Activated effector memory CD4-positive, alpha-beta T cell treated with Interleukin-2 at 50 U/mL for 16 hours (primary cell): Measurements from ENCODE around the gene CXCL12.

Source experiments
- DNase-seq: peaks from one replicate; pipeline ENCODE4 v3.0.0-alpha.2; 2020

Gene CXCL12

DNA sequence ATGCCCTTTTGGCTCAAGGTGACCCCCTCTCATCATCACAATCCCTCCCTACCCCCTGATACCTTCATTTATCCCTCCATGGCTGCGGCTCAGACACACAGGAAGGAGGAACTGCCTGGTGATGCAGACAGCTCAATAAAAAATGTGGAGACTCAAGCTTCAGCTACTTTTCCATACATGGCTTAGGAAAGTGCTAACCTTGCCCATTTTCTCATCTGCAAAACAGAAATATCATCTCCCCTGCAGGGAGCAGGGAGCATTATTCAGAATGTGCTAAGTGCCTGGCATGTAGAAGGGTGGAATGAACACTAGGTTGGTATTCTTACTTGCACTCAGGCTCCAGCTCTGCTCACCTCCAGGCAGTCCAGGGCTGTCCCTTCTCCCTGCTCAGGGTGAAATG, 23.8 kb downstream of the CXCL12 start:
- no peak for DNase-seq

DNA sequence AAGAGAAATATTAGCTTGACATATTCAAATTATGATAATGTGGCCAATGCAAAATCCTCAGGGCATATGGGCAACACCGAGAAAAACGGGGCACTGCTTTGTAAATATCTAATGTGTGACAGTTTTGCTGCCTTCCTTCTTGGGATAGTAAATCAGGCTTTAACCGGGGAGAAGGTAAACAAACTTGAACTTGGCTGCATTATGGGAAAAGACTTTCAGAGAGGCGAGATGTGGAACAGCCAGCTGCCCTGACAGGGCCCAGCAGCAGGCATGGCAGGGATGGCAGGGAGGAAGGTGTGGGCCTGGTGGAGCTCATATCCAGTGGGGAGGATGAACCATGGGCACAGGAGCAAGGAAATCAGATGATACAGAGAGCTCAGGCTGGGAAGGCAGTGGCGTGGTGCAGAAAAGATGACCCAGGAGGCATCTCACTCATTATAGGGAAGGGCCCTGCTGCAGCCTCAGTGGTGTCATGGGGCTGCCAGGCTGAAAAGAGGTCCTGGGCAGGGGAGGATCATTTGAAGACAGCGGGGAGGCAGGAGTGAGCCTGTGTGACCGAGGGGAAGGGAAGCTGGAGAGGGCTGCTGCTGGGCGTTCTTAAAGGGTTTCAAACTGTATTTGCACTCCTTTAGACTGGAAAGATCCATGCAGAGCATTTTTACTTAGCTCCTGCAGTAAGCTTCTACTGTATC, 26.7 kb downstream of the CXCL12 start:
- no peak for DNase-seq

DNA sequence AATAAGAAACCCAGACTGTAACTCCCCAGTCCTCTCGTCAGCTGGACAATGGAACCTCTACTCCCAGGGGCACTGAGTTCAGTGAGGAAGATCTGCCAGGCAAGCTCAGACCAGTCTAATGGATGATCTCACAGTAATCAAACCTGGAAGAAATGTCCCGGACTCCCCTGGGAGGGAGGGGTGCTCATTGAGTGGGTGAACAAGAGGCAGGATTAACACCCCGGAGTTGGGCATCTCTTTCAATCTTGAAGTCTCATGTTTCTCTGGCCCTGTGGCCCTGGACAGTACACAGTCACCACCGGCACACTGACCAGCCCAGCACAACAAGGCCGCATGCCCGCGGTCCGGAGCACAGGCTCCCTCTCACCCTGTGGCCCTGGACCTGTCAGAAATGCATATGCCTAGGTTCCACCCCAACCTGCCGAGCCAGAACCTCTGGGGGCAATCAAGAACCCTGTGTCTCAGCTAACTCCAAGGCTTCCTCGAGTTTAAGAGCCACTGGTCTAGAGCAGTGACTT, 27.8 kb downstream of the CXCL12 start:
- DNase-seq = no peak

GRCh38 chr10:44356139-44357022, 28.5 kb downstream of the CXCL12 start:
- no peak for DNase-seq

GRCh38 chr10:44355630-44356029, 29.3 kb downstream of the CXCL12 start:
- no peak for DNase-seq

DNA sequence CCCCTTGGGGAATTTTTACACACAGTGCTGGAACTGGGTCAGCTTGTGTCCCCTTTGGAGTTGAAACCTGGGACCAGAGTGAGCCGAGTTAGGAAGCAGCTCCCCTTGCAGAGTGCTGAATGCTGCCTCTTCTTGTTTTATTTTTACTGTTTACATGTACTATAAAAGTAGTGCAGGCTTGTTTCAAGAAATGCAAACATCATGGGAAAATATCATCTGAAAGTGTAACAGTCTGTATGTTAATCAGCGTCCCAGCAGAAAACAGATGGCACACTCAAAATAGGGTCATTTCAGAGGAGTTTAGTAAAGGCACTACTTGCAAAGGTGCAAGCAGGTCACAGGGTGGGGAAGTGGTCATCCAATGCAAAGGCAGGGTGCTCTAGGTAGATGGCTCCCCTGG, 30.1 kb downstream of the CXCL12 start:
- DNase-seq = no peak

GRCh38 chr10:44353721-44354120, 31.2 kb downstream of the CXCL12 start:
- DNase-seq = no peak

DNA sequence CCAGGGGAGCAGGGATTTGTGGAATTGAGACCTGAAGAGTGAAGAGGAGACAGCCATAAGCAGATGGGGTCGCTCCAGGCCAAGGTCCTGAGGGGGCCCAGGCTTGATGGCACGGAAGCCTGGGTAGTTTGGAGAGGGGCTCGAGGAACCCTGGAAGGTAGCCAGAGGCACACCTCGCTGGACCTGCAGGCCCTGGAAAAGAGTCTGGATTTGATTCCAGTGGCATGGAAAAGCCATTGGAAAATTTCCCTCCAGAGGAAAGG, 31.8 kb downstream of the CXCL12 start:
- no peak for DNase-seq

GRCh38 chr10:44352316-44353127, 32.4 kb downstream of the CXCL12 start:
- no peak for DNase-seq

DNA sequence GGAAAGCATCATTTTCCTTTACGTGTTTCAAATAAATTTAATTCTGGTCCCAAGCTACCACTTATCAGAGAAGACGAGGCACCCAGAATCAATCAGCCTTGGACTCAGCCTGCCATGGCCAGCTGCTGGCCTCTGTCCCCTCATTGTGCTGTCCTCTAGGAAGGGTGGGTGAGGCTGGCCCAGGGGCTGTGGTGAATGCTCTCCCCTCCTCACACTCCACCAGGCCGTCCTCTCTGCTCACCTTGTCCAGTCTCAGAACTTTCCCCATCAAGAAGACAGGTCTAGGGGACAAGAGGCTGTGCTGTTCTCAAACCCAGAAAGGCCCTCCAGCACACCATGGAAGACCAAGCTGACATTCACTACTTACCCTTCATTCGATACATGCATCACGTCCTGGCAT, 36.4 kb downstream of the CXCL12 start:
- no peak for DNase-seq

GRCh38 chr10:44347609-44348400, 37.1 kb downstream of the CXCL12 start:
- no peak for DNase-seq

GRCh38 chr10:44344727-44345126, 40.2 kb downstream of the CXCL12 start:
- DNase-seq = no peak

- no peak for DNase-seq
These were observed 41.1 kb downstream of the CXCL12 start for GRCh38 chr10:44343843-44344242.

DNA sequence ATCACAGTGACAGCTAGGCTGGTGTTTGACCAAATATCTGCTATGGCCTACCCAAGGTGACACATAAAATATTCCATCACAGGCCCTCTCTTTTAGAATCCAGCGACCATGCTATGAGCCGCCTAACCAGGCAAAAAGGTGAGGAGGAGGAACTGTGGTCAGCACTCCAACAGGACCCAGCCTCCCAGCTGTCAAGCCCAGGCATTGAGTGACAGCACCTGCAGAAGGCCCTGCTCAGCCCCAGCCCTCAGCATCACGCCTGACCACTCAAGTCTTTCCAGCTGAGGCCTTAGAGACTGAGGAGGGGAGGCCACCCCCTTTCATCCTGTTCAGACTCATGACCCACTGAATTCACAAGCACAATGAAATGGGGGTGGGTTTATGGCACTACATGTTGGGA, 43.0 kb downstream of the CXCL12 start:
- no peak for DNase-seq

DNA sequence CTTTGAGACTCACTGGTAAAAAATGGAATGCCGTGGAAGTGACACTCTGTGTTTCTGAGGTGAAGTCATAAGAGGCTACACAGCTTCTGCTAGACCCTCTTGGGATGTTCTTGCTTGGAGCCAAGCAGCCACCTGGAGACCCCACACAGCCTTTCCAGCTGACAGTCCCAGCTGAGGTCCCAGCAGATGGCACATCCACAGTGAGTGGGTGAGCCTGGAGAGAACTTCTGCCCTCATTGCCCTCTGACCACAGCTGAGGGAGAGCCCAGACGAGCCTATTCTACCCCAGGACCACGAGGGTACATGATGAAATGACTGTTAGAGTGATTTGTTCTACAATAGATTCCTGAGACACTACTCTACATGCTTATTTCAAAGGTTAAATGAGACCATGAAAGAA, 44.3 kb downstream of the CXCL12 start:
- DNase-seq = no peak

GRCh38 chr10:44339218-44339617, 45.7 kb downstream of the CXCL12 start:
- no peak for DNase-seq

DNA sequence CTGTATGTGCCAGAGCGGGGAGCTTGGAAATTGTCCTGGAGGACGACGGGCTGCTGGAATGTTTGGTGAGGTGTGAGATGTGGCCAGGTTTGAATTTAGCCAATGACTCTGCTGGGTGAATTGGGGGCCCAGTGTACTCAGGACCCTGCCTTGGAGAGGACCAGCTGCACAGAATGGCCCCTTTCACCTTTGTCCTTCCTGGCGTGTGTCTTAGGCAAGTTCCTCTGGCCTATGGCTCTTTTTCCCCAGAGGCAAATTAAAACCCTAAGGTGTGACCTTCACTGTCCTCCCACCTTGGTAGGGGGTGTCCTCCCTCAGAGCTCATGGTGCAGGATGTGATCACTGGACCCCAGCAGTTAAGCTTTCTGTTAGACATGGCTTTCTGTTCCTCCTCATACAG, 47.8 kb downstream of the CXCL12 start:
- no peak for DNase-seq

DNA sequence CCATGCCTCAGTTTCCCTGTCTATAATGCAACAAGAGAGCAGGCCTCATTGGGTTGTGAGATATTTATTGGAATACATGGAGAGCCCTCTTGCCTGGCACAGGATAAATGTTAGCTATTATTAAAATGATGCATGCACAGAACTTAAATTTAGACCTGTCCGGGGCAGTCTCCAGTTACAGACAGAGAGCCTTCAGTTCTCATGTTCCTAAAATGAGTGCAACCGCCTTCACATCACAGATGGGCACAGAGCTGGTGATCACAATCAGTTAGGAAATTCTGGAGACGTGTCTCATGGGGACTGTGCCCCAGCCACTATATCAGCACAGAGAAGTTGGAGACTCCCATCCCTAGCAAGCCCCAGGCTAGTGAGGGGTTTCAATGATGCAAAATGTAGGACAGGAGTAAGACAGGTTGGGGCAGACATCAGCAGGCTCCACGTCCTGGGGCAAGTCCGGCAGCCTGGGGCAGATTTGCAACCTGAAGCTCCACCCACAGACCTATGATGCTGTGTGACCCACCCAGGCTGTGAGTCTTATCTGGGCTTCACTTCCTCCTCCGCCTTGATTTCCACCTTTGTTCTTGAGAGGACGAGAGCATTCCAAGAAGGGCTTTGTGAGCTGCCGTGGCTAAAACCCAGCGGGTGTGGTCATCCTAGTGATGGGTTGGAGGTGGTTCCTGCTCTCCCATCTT, 49.4 kb downstream of the CXCL12 start:
- no peak for DNase-seq

GRCh38 chr10:44334621-44335184, 50.2 kb downstream of the CXCL12 start:
- no peak for DNase-seq

GRCh38 chr10:44334091-44334490, 50.8 kb downstream of the CXCL12 start:
- DNase-seq = no peak

DNA sequence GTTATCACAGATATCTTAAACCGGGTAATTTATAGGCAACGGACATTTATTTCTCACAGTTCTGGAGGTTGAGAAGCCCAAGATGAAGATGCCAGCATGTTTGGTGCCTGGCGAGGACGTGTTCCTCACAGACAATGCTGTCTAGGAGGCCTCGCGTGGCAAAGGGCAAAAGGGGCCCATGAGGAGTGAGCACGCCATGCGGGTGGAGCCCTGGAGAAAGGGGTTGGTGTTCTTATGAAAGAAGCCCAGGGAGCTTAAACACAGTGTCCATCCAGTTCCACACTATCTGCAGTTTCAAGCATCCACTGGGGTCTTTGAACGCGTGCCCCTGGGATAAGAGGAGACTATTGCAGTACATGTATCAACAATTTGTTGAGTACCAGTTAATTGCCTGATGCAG, 51.4 kb downstream of the CXCL12 start:
- DNase-seq = no peak

DNA sequence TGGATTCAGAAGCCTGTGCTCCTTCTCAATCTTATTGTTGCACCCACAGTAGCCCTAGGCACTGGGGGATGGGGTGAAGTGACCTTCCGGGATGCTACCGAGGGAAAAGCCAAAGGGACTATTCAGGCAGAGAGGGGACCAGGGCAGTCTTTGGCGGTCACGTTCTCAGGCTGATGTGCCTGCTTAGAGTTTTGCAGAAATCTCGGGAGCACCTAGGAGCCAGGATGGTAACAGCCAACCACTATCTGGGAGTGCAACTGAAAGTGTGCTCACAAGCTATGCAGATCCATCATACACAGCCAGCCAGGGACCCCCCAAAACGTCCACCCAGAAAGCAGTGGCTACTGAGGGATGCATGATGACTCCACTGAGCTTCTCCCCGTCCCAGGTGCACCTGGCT, 52.4 kb downstream of the CXCL12 start:
- no peak for DNase-seq
